Activated naive CD4-positive, alpha-beta T cell treated with anti-CD3 and anti-CD28 coated beads, Interleukin-2, amount 10 ng/mL, durations not matched to agents 7 days and 5 days (primary cell): ENCODE results near the gene OR13F1.

Experiments used
- CTCF ChIA-PET: fragments of 350-600 bp; sonication (Branson Sonifier 250); formaldehyde crosslinking; loops from one replicate; lab custom pipeline; 2021; ENCODE audit warnings: antibody characterized with exemption; lab: Charles Lee
- DNase-seq: peaks from one replicate; pipeline ENCODE4 v3.0.0-alpha.2; 2020
- H3K27ac Mint-ChIP-seq: one replicate; pipeline ENCODE4 v1.8.0; 2021; ENCODE audit warnings: mild to moderate bottlenecking, moderate library complexity, mixed read lengths
- H3K27me3 Mint-ChIP-seq: one replicate; pipeline ENCODE4 v1.8.0; 2021; ENCODE audit warnings: mild to moderate bottlenecking, mixed read lengths
- H3K36me3 Mint-ChIP-seq: one replicate; pipeline ENCODE4 v1.8.0; 2021; ENCODE audit warnings: mixed read lengths
- H3K4me1 Mint-ChIP-seq: one replicate; pipeline ENCODE4 v1.8.0; 2021; ENCODE audit warnings: mixed read lengths
- H3K4me3 Mint-ChIP-seq: one replicate; pipeline ENCODE4 v1.8.0; 2021; ENCODE audit warnings: mild to moderate bottlenecking, moderate library complexity, mixed read lengths
- H3K9me3 Mint-ChIP-seq: one replicate; pipeline ENCODE4 v1.8.0; 2021; ENCODE audit warnings: mixed read lengths

The OR13F1 gene

DNA sequence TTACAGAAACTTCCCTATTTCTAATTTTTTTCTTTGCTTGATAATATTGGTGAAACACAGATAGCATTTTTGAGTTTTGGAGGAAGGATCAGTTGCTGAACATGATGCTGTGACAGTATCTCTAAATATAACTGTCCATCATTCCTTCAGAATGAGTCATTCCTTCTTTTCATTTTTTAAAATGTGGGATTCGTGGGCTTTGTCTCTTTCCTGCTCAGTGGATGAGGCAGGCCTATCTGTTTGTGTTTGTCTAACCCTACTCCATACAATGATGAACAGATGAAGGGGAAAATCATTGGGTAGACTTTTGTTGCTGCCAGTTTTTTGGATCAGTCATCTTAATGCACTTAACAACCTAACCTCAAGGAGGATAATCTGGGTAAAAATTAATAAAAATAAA is 49.2 kb downstream of the OR13F1 start:
- Mint-ChIP-seq H3K4me3 (no peak overlapping the region), H3K27ac (no peak overlapping the region), H3K4me1 (no peaks in the 10 kb centered on the region), H3K9me3 (peaks cover 3% of the 10 kb centered on the region), H3K36me3 (no peaks in the 10 kb centered on the region), H3K27me3 (no peaks in the 10 kb centered on the region)
- CTCF ChIA-PET, result no interaction called here
- no peak for DNase-seq
